GM13976 (cell line): Measurements from ENCODE around the gene CARD14.

Experiments used
- DNase-seq: peaks from one replicate; pipeline ENCODE4 v3.0.0; 2012; ENCODE audit warnings: low spot score
- CTCF ChIP-seq: IDR thresholded peaks from 2 replicates; pipeline ENCODE4 v1.5.1; 2012; ENCODE audit warnings: borderline replicate concordance, mild to moderate bottlenecking; ENCODE audit not compliant: insufficient read depth; ENCODE audit errors: extremely low read depth, missing control alignments, control extremely low read depth
- in situ Hi-C: fragments of 300-500 bp; cut with MboI; formaldehyde crosslinking; loops from one replicate; pipeline ENCODE4 v1.12.0; 2022; ENCODE audit warnings: low sequenced_read_pairs, mixed read lengths, inconsistent platforms; ENCODE audit not compliant: unreplicated experiment

Gene CARD14

DNA sequence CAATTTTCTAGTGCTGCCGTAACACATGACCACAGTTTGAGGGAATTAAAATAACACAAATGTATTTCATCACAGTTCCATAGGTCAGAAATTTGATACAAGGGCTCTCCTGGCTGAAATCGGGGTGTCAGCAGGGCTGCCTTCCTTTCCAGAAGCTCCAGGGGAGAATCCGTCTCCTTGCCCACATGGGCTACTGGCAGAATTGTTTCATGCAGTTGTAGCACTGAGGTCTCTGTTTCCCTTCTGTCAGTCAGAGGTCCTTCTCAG is 43.4 kb upstream of the CARD14 start:
- in situ Hi-C loops, result no loop called here
- DNase-seq, result no peak
- TF ChIP-seq CTCF, result no peak

- in situ Hi-C loops, result no loop called here
Observed at GRCh38 chr17:80129006-80129565, 40.7 kb upstream of the CARD14 start.

DNA sequence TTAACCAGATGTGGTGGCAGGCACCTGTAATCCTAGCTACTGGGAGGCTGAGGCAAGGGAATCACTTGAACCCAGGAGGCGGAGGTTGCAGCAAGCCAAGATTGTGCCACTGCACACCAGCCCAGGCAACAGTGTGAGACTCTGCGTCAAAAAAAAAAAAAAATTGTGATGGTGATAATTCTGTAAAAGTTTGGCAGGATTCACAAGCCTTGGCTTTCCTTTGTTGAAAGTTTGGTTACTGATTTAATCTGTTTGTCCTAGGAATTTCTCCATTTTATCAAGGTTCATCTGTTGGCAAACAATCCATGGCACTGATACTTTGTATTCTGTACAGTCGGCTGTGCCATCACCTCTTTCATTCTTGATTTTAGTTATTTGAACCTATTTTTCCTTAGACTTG is 38.8 kb upstream of the CARD14 start:
- no peak for TF ChIP-seq CTCF
- in situ Hi-C loops, result no loop called here
- no peak for DNase-seq

More at GRCh38 chr17:80129006-80129565, 40.7 kb upstream of the CARD14 start:
- no peak for DNase-seq
- no peak for TF ChIP-seq CTCF

DNA sequence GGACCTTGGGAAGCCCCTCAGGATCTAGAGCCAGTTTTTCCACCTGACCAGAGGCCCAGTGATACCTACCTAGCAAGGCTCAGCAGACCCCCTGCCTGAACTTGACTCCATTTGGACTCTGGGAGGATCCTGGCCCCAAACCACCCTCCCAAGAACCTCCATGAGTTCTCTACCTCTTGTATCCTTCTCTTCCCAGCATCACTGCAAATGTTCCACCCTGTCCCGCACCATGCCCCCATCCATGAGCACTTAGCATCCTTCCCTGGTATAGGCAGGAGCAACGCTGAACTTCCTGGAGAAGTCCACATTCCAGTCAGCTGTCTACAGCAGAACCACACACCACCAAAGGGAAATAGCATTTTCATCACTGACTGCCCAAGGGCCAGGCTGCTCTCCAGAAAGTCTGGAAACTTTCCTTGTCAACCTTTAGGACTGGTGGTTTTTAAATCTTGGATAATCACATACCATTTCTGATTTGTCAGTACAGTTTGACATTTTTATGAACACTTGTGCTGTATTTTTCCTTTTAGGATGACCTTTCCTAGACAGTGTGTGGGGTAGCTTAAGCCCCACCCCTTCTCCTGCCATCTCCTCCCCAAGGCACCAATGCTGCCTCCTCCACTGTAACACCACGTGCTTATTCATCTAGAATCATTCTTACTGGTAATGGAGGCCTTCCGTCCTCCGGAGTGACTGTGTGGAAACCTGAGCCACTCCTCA is 36.8 kb upstream of the CARD14 start:
- in situ Hi-C loops, result no loop called here
- DNase-seq, result no peak
- no peak for TF ChIP-seq CTCF

DNA sequence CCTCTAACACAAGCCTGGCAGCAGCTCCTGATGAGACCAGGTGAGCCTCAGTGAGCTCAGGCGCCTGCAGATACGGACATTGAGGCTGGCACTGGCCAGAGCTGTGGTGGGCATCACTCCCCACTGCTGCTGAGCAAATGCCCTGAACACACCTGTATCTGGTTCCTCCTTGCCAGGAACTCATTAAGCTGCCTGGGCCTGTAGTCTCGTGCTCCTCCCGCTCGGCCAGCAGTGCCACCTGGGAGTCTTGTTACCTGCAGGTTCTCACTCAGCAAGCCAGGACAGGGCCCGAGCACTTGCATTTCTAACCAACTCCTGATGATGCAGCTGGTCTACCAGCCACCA is 36.2 kb upstream of the CARD14 start:
- DNase-seq, result no peak
- TF ChIP-seq CTCF, result no peak
- in situ Hi-C loops, result no loop called here

DNA sequence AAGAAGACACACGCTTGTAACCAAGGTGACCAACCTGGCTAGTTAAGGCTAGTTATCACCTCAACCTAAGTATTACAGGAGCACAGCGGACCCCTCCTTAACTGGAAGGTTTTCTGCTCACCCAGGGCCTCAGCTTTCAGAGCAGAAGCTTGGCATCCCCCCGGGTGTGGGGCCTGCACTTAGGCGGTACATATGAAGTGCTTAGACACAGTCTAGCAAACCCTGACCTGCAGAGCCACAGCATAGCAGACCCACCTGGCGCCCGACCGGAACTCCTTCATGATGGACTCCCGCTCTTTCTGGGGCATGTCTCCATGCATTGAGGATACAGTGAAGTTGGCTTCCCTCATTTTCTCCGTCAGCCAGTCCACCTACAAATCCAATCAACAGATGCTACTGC is 32.7 kb upstream of the CARD14 start:
- no peak for TF ChIP-seq CTCF
- in situ Hi-C loops, result no loop called here
- no peak for DNase-seq

DNA sequence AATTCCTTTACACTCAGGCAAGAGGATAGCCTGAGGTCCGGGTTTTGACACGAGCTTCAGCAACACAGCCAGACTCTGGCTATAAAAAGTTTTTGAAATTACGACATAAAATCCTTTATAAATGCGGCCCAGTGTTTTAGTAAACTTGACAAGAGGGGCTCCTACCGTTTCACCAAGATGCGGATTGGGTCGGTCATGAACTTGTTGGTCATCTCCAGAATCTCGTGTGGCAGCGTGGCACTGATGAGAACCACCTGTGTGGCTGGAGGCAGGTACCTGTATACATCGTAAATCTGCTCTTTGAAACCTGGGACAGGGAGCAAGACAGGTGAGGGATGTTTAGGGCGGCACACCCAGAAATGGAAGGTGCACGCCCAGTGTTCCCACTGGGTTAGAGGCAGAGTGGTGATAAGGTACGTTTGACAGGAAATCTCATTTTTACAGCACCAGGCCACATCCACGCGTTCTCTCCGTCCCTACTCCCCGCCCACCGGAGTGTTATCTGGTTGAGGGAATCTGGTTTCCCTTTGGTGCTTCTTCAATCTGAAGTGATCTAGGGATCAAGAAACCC is 30.9 kb upstream of the CARD14 start:
- no peak for DNase-seq
- in situ Hi-C loops, result no loop called here
- TF ChIP-seq CTCF, result no peak
